IMR-90 (cell line): ENCODE results near the gene DOK6. TPM values are rescaled to one million over a fixed set of nuclear protein-coding genes. Genes with fewer than 3 reads are reported as not detected.

Experiments
- ATAC-seq: fragments of 200-7000 bp; cut with Tn5 transposase; 2 replicates; pipeline ENCODE4 v1.9.1; 2020; ENCODE audit warnings: low read depth, mild to moderate bottlenecking, moderate library complexity
- BruUV-seq: library from RNA; stranded (reverse); fragments of 400-500 nt; replicated peaks from 2 replicates; lab custom pipeline; 2021; lab: Mats Ljungman, UMichigan
- CTCF ChIA-PET: fragments of 300-600 bp; formaldehyde crosslinking; extraction: SDS; loops from one replicate; lab custom pipeline; 2021; ENCODE audit warnings: antibody characterized with exemption; lab: Yijun Ruan, JAX
- POLR2A ChIA-PET: fragments of 300-600 bp; sonication (Branson Sonifier 250); formaldehyde crosslinking; loops from one replicate; lab custom pipeline; 2022; ENCODE audit warnings: antibody characterized with exemption; ENCODE audit not compliant: unreplicated experiment; lab: Charles Lee
- DNase-seq: peaks from one replicate; pipeline ENCODE4 v3.0.0; 2013
- H2AFZ ChIP-seq: replicated peaks from 2 replicates; pipeline ENCODE3; 2013; ENCODE audit warnings: low read length, mild to moderate bottlenecking; ENCODE audit not compliant: poor library complexity
- H2AK5ac ChIP-seq: 2 replicates; pipeline ENCODE4 v1.6.1; 2013; ENCODE audit warnings: low read depth, low read length, inconsistent platforms
- H2AK9ac ChIP-seq: replicated peaks from 2 replicates; pipeline ENCODE3; 2013; ENCODE audit warnings: mild to moderate bottlenecking, low read depth, low read length, moderate library complexity; ENCODE audit not compliant: poor library complexity
- H2BK120ac ChIP-seq: 2 replicates; pipeline ENCODE4 v1.6.1; 2013; ENCODE audit warnings: low read depth, low read length, inconsistent platforms
- H2BK15ac ChIP-seq: 3 replicates; pipeline ENCODE4 v1.6.1; 2013; ENCODE audit warnings: low read depth, low read length, inconsistent platforms
- H2BK20ac ChIP-seq: 2 replicates; pipeline ENCODE4 v1.6.1; 2013; ENCODE audit warnings: low read depth, mild to moderate bottlenecking, inconsistent platforms, low read length, moderate library complexity
- H2BK5ac ChIP-seq: 2 replicates; pipeline ENCODE4 v1.6.1; 2013; ENCODE audit warnings: mild to moderate bottlenecking, low read depth, low read length, inconsistent platforms; ENCODE audit not compliant: poor library complexity, severe bottlenecking
- H3K14ac ChIP-seq: replicated peaks from 2 replicates; pipeline ENCODE4 v1.6.1; 2013; ENCODE audit warnings: low read depth, low read length, inconsistent platforms
- H3K18ac ChIP-seq: 2 replicates; pipeline ENCODE4 v1.6.1; 2013; ENCODE audit warnings: low read depth, low read length, control low read depth
- H3K23ac ChIP-seq: 2 replicates; pipeline ENCODE4 v1.6.1; 2013; ENCODE audit warnings: low read depth, low read length, inconsistent platforms
- H3K27ac ChIP-seq: 2 replicates; pipeline ENCODE4 v1.5.1; 2013; ENCODE audit warnings: mild to moderate bottlenecking, control low read depth, low read length; ENCODE audit not compliant: insufficient read depth
- H3K27me3 ChIP-seq: 2 replicates; pipeline ENCODE4 v1.6.1; 2013; ENCODE audit warnings: low read length; ENCODE audit not compliant: control insufficient read depth, insufficient read depth
- H3K36me3 ChIP-seq: 2 replicates; pipeline ENCODE4 v1.6.1; 2013; ENCODE audit warnings: low read length, mixed read lengths; ENCODE audit not compliant: control insufficient read depth, insufficient read depth
- H3K4ac ChIP-seq: 2 replicates; pipeline ENCODE4 v1.6.1; 2013; ENCODE audit warnings: low read depth, low read length, inconsistent platforms
- H3K4me1 ChIP-seq: 2 replicates; pipeline ENCODE4 v1.6.1; 2013; ENCODE audit warnings: low read length, mixed read lengths; ENCODE audit not compliant: control insufficient read depth, insufficient read depth
- H3K4me2 ChIP-seq: 2 replicates; pipeline ENCODE4 v1.6.1; 2013; ENCODE audit warnings: low read depth, mild to moderate bottlenecking, control low read depth, low read length, moderate library complexity
- H3K4me3 ChIP-seq: 2 replicates; pipeline ENCODE4 v1.5.1; 2013; ENCODE audit warnings: low read depth, mild to moderate bottlenecking, control low read depth, low read length, moderate library complexity; ENCODE audit not compliant: insufficient read depth
- H3K56ac ChIP-seq: 2 replicates; pipeline ENCODE4 v1.6.1; 2013; ENCODE audit warnings: low read length, inconsistent platforms; ENCODE audit not compliant: insufficient read depth; ENCODE audit errors: extremely low read depth
- H3K79me1 ChIP-seq, 2 experiments: 2 replicates each; pipeline ENCODE4 v1.6.1; 2013; ENCODE audit warnings: low read length in 2 of 2, inconsistent platforms in 1 of 2, low read depth in 1 of 2
- H3K9ac ChIP-seq: 2 replicates; pipeline ENCODE4 v1.6.1; 2013; ENCODE audit warnings: low read depth, low read length, control low read depth
- H3K9me1 ChIP-seq: 2 replicates; pipeline ENCODE4 v1.6.1; 2013; ENCODE audit warnings: low read length, inconsistent platforms; ENCODE audit not compliant: insufficient read depth
- H3K9me3 ChIP-seq: 2 replicates; pipeline ENCODE4 v1.6.1; 2013; ENCODE audit warnings: low read length; ENCODE audit not compliant: control insufficient read depth, insufficient read depth
- H4K20me1 ChIP-seq: 2 replicates; pipeline ENCODE4 v1.6.1; 2013; ENCODE audit warnings: low read length, inconsistent platforms; ENCODE audit not compliant: insufficient read depth
- H4K5ac ChIP-seq: 2 replicates; pipeline ENCODE4 v1.6.1; 2013; ENCODE audit warnings: mild to moderate bottlenecking, low read depth, low read length, control low read depth
- H4K8ac ChIP-seq, 2 experiments: 2 replicates each; pipeline ENCODE4 v1.6.1; 2013; ENCODE audit warnings: low read depth in 2 of 2, low read length in 2 of 2, control low read depth in 1 of 2, inconsistent platforms in 1 of 2
- H4K91ac ChIP-seq: 2 replicates; pipeline ENCODE4 v1.6.1; 2013; ENCODE audit warnings: low read depth, low read length, inconsistent platforms; ENCODE audit not compliant: insufficient read depth
- RCOR1 ChIP-seq: IDR thresholded peaks from 2 replicates; pipeline ENCODE4 v1.6.1; 2012; ENCODE audit warnings: mild to moderate bottlenecking, low read length, improper control_type of control experiment; ENCODE audit not compliant: insufficient replicate concordance
- WGBS, 2 experiments: methylation state at CpG; one replicate each; pipeline versions ENCODE4 v1.1.5 to v1.1.7; 2013; ENCODE audit warnings: missing lambda C conversion rate in 2 of 2; ENCODE audit not compliant: insufficient read length in 1 of 2; ENCODE audit errors: extremely low coverage in 2 of 2; 5-methylcytosine and 5-hydroxymethylcytosine counted together
- dilution Hi-C: fragments of 300-500 bp; cut with HindIII; formaldehyde crosslinking; loops from one replicate; pipeline ENCODE4 v1.14.3; 2018; ENCODE audit warnings: low sequenced_read_pairs; ENCODE audit not compliant: unreplicated experiment
- in situ Hi-C: fragments of 300-500 bp; cut with MboI; formaldehyde crosslinking; loops from 3 replicates; pipeline ENCODE4 v1.14.3; 2019; ENCODE audit warnings: low sequenced_read_pairs, inconsistent platforms, mixed read lengths
- intact Hi-C: fragments of 100-400 bp; cut with micrococcal nuclease; formaldehyde crosslinking; loops from 2 replicates; pipeline ENCODE4 v1.10.0; 2022
- polyA plus RNA-seq, 3 experiments: library from polyadenylated mRNA; depleted of rRNA; stranded (reverse); fragments of >200 nt; gene quantifications; 2 replicates each; pipeline ENCODE4 v1.2.3, GENCODE V29; 2012; ENCODE audit warnings: low replicate concordance in 1 of 3
- total RNA-seq: library from RNA; depleted of rRNA; stranded (reverse); fragments of >200 nt; gene quantifications from 2 replicates; pipeline ENCODE4 v1.2.3, GENCODE V29; 2012
- TF ChIP-seq, protein P1 (sequence below): fragments of 150-350 bp; IDR thresholded peaks from 2 replicates; pipeline ENCODE4 v1.6.1; 2016; ENCODE audit warnings: low read depth, mild to moderate bottlenecking, low read length, moderate library complexity, borderline replicate concordance

Gene DOK6
- total and polyA plus RNA-seq, 2 of the 4 experiments (the other 2 are of a cell fraction) = 1.9 to 2.7 TPM

DNA sequence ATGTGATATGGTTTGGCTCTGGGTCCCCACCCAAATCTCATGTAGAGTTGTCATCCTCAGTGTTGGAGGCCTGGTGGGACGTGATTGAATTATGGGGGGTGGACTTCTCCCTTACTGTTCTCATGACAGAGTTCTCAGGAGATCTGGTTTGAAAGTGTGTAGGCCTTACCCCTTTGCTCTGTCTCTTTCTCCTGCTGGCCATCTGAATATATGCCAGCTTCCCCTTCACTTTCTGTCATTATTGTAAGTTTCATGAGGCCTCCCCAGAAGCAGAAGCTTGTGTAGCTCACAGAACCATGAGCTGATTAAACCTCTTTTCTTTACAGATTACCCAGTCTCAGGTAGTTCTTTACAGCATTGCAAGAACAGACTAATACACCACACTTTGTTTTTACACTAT is 222.3 kb downstream of the DOK6 start:
- TF ChIP-seq RCOR1 = no peak
- TF ChIP-seq, protein P1, sequence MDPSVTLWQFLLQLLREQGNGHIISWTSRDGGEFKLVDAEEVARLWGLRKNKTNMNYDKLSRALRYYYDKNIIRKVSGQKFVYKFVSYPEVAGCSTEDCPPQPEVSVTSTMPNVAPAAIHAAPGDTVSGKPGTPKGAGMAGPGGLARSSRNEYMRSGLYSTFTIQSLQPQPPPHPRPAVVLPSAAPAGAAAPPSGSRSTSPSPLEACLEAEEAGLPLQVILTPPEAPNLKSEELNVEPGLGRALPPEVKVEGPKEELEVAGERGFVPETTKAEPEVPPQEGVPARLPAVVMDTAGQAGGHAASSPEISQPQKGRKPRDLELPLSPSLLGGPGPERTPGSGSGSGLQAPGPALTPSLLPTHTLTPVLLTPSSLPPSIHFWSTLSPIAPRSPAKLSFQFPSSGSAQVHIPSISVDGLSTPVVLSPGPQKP = no peak
- no peak overlapping the region for H2AFZ ChIP-seq
- BruUV-seq = no TSS peak
- no peaks in the 10 kb centered on the region for H3K9me3 ChIP-seq
- H4K5ac ChIP-seq = no peak overlapping the region
- no peak overlapping the region for H2BK120ac ChIP-seq
- no peaks in the 10 kb centered on the region for H4K20me1 ChIP-seq
- CTCF ChIA-PET = no interaction called here
- no peak overlapping the region for H4K8ac ChIP-seq
- no CpG with 5 or more reads among the region's 1 CpG for WGBS, 2 experiments
- H3K56ac ChIP-seq = no peak overlapping the region
- no peak for DNase-seq
- H3K4me2 ChIP-seq = no peak overlapping the region
- intact Hi-C loops (no loop called here), dilution Hi-C loops (no loop called here), in situ Hi-C loops (no loop called here)
- H3K4me3 ChIP-seq = no peak overlapping the region
- no peak overlapping the region for H3K27ac ChIP-seq
- H2BK20ac ChIP-seq = no peak overlapping the region
- no peaks in the 10 kb centered on the region for H3K27me3 ChIP-seq
- H2AK5ac ChIP-seq = no peak overlapping the region
- POLR2A ChIA-PET = no interaction called here
- H3K14ac ChIP-seq = no peak overlapping the region
- no peak overlapping the region for H3K23ac ChIP-seq
- ATAC-seq = no peak
- H2BK15ac ChIP-seq = no peak overlapping the region
- peaks cover 2% of the 10 kb centered on the region; the same call in 1 of the 2 replicates for H3K4me1 ChIP-seq
- no peak overlapping the region for H3K18ac ChIP-seq
- no peak overlapping the region for H2BK5ac ChIP-seq
- H3K79me1 ChIP-seq = no peaks in the 10 kb centered on the region
- no peaks in the 10 kb centered on the region for H3K36me3 ChIP-seq
- H3K4ac ChIP-seq = no peak overlapping the region
- no peak overlapping the region for H3K9ac ChIP-seq
- H4K91ac ChIP-seq = no peak overlapping the region
- H3K9me1 ChIP-seq = no peaks in the 10 kb centered on the region
- H2AK9ac ChIP-seq = no peak overlapping the region
